HG03159 (cell line): ENCODE data around the gene ARHGEF17.
"Not testable (repeated sequence)": the region's sequence is repeated elsewhere in the genome, so short reads cannot be mapped to it uniquely, and the experiment has no call there.

Experiments
- ATAC-seq: cut with Tn5 transposase; IDR thresholded peaks from one replicate; pipeline ENCODE4 v1.9.1; 2021; ENCODE audit warnings: mild to moderate bottlenecking, moderate library complexity; ENCODE audit not compliant: unreplicated experiment

The ARHGEF17 gene, protein sequence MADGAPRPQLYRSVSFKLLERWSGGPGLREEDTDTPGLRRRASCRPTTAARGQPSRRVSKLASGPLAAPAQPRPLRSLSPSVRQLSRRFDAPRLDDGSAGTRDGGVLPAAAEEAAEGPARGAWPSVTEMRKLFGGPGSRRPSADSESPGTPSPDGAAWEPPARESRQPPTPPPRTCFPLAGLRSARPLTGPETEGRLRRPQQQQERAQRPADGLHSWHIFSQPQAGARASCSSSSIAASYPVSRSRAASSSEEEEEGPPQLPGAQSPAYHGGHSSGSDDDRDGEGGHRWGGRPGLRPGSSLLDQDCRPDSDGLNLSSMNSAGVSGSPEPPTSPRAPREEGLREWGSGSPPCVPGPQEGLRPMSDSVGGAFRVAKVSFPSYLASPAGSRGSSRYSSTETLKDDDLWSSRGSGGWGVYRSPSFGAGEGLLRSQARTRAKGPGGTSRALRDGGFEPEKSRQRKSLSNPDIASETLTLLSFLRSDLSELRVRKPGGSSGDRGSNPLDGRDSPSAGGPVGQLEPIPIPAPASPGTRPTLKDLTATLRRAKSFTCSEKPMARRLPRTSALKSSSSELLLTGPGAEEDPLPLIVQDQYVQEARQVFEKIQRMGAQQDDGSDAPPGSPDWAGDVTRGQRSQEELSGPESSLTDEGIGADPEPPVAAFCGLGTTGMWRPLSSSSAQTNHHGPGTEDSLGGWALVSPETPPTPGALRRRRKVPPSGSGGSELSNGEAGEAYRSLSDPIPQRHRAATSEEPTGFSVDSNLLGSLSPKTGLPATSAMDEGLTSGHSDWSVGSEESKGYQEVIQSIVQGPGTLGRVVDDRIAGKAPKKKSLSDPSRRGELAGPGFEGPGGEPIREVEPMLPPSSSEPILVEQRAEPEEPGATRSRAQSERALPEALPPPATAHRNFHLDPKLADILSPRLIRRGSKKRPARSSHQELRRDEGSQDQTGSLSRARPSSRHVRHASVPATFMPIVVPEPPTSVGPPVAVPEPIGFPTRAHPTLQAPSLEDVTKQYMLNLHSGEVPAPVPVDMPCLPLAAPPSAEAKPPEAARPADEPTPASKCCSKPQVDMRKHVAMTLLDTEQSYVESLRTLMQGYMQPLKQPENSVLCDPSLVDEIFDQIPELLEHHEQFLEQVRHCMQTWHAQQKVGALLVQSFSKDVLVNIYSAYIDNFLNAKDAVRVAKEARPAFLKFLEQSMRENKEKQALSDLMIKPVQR (N-terminal part only)

DNA sequence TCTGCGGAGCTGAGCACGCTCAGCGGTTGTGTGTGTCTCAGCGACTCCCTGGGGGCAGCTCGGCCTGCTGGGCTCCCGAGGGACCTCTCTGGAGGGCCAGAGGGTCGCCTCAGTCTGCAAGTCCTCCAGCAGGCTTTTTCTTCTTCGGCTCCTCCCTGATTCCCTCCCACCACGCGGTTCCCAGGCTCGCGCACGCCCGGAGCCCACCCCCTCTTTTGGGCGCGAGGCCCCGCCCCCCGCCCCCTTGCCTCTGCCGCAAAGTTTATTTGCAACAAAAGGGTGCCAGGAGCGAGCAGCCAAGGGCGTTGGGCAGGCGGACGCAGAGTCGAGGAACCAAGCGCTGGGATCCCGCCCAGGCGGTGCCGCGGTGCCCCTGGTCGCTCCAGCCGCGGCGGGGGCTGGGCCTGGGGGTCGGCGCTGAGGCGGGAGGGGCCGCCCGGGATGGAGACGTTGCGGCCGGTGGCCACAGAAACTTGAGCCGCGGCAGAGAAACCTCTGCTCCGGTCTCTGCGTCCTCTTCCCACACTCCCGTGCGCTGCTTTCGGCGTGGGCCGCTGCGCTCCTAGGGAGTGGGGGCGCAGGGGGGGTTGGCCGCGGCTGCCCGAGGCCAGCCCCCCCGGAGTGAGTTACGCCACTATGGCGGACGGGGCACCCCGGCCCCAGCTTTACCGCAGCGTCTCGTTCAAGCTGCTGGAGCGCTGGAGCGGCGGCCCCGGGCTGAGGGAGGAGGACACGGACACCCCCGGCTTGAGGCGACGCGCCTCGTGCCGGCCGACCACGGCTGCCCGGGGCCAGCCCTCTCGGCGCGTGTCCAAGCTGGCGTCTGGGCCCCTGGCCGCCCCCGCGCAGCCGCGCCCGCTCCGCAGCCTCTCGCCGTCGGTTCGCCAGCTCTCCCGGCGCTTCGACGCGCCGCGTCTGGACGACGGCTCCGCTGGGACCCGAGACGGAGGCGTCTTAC is at the start of gene ARHGEF17:
Gene ARHGEF17 (plus strand): TSS at position 274 of the 958 bp plus-strand sequence. CDS start 363 bp downstream, at position 637.
- ATAC-seq = peak; percentile 37

DNA sequence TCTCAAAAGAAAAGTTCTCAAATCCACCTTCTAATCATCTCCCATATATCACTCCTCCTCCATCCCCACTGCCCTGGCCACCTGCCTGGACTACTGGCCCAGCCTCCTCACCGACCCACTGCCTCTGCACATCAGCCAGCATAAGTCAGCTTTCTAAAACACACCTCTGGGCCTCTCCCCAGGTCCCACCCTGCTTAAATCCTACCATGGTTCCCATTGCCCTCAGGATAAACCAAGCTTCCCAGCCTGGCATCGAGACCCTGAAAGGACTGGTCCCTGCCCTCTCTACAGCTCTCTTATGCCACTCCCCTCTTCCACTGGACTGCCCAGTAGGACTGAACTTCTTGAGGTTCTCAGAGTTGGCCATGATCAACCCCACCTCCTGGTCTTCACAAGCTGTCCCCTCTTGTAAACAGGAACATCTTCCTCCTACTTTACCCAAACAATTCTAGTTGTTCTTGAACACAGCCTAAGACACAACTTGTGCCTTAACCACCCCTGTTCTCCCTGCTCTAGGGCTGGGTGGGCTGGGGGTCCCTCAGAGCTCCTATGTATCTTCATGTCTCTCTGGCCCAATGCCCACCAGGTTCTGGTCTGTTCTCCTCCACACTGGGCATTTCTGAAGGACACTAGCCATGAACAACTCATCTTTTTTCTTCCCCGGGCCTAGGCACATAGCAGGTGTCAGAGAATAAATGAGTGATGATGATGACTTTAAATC is 48.5 kb upstream of the ARHGEF17 start:
- ATAC-seq = no peak

DNA sequence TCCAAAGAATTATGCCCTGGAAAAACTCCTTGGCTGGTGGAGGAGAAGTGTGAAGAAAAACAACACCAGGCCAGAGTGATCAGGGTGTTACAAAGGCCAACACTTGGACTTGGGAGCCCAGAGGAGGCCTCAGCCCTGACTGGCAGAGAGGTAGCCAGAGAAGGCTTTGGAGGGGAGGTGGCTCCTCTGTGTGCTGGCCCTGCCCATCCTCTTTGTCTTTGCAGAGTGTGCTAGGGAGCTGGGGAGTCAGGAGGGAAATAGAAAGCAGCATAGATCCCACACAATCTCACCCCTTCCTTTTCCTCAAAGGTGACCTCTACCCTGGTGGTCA is 48.0 kb upstream of the ARHGEF17 start:
- no peak for ATAC-seq

DNA sequence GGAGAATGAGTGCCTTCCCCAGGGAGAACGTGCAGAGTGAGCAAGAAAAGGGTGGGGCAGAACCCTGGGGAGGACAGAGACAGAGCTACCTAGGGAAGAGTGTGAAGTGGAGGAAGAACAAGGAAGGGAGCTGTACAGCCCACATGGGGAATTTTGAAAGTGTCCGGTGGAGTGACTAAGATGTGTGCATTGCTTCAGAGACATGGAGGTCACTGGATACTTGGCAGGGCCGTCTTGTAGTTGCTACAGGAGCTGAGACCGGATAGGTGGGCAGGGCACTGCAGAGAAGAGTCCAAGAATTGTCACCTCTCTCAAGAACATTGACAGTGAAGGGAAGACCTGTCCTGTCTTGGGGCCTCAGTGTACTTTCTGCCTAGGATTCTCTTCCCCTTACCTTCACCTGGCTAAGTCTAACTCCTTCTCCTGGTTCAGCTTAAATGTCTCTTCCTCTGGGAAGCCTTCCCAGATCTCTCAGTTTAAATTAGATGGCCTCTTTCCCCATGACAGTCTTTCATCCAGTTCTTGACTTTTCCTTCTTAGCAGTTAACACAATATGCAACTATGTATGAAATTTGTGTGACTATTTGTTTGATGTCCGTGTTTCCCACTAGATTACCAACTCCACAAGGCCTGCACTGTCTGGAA is 45.1 kb upstream of the ARHGEF17 start:
- no peak for ATAC-seq

DNA sequence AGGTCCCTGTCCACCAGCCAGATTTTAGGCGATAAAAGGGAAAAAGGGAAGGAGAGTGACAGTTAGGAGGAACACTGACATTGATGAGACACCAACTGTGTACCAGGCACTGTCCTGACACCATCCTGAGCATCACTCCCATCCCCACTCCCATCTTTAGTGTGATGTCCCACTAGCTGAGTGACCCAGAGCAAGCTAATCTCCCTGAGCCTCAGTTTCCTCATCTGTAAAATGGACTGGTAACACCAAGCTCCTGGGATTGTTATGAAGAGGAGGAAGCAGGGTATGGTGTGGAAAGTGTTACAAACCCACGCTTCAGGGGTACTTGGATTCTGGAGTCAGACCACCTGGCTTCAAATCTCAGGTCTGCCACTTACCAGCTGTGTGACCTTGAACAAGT is 44.4 kb upstream of the ARHGEF17 start:
- no peak for ATAC-seq

DNA sequence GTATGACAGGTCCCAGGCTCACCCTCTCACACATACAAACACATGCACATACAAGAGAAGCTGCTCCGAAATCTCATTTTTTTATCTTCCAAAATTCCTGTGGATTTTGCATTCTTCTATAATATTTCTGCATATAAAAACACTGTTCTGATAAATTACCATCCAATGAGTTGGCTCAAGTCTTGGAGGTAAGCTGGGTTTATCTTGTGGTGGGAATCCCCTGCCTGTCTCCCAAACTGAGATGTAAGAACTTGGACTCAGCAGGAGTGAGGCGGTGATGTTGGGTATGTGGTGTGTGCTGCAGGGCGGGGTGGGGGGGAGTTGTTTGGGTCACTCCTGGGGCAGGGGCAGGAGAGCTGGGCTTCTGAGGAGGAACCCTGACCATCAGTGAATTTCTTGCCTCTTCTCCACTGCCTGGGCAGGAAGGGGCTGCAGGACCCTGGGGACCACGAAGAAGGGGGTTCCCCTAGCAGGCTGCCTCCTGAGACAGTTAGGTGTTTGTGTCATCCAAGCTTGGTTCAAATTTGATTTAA is 42.7 kb upstream of the ARHGEF17 start:
- no peak for ATAC-seq

DNA sequence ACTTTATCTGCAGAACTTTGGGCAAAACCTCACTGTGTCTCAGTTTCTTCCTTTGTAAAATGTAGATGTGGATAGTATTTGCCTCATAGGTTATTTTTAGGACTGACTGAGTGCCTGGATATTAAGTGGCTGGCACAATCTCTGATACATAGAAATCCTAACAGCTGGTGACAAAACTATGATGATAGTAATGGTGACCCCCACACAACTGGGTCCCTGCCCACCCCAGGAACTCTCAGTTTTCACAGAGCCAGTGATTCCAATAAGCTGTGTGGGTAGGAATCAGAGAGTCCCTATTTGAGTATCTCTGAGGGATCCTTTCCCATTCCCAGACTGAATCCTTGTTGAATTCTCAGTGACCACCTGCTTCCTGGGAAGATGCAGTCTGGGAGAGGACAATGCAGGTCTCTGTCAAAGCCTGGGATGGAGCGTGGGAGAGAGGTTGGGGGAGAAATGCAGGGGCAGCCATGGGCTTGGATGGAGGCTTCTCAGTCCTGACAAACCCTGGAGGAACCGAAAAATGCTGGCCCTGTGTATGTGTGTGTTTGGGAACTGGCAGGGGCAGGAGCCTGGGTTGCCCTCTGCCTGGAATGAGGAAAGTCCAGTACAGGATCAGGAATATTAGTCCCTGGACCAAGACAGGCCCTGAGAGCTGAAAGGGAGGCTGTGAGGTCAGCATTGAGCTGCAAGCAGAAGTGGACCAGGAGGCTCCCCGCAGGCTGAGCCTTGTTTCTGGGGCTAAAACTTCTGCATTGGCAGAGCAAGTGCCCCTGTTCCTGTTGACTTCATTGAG is 42.0 kb upstream of the ARHGEF17 start:
- no peak for ATAC-seq

DNA sequence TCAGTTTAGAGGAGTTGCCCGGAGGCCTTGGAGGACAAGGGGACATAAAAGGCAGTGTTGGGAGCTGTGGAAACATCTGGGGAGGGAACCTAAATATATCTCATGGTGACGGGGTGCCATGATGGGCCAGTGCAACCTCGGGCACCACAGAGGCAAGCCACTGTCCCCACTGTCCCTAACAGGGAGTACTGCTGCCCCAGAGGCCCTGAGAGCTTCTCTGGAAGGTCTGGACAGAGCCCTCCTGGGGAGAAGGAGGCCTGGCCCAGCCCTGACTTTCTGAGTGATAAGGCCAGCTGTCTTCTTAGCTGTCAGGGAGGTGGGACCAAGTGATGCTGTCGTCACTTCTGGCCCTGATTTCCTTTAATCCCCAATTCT is 41.4 kb upstream of the ARHGEF17 start:
- ATAC-seq = no peak

DNA sequence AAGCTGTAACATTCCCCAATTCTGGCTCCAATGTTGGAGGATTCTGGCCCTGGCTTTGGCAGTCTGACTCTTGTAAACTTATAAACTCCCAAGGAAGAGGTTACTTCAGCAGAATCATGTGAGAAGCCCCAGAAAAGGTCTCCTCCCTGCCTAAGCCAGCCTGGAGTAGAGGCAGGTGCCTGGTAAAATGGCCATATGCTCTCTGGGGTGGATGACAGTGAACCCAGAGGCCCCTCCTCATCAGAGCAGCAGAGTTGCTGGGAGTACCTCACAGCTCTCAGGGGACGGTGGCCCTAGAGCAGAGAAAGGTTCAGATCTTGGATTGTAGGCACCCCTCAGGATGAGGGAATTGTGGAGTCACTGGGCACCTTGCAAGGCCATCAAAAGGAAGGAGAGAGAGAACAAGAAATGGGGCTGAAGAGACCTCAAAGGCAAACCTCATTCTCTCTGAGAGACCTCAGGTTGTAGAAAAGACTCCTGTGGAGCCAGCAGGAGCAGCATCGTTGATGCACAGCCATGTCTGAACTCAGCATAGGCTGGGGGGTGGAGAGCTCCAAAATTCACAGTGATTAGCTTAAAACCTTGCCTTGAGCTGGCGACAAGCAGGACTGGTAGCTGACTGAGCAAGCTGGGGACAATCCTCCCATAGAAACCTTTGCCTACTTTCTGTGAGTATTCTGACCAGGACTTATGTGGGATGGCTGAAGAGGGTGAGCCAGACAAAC is 40.8 kb upstream of the ARHGEF17 start:
- ATAC-seq = no peak

DNA sequence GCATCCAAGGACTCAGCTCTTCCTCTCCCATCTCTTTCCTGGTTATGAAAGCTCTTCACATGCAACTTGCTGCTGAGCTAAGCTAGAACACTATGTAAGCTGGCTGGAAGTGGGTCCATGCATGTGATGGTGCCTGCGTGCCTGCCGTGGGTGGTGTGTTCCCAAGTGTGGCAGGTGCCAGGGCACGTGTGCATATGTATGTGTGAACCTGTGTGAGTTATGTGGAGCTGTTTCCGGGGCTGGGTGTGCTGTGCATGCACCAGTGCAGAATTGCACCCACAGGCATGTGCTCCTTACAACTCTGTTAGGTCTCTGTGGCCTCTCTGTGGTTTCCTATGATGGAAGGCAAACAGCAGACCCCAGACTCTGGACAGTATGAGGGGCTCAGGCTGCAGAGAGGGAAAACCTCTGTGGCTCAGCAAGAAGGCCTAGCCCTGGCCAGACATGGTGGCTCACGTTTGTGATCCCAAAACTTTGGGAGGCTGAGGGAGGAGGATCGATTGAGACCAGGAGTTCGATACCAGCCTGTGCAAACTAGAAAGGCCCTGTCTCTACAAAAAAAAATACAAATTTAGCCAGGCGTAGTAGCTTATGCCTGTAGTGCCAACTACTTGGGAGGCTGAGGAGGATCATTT is 40.1 kb upstream of the ARHGEF17 start:
- no peak for ATAC-seq

DNA sequence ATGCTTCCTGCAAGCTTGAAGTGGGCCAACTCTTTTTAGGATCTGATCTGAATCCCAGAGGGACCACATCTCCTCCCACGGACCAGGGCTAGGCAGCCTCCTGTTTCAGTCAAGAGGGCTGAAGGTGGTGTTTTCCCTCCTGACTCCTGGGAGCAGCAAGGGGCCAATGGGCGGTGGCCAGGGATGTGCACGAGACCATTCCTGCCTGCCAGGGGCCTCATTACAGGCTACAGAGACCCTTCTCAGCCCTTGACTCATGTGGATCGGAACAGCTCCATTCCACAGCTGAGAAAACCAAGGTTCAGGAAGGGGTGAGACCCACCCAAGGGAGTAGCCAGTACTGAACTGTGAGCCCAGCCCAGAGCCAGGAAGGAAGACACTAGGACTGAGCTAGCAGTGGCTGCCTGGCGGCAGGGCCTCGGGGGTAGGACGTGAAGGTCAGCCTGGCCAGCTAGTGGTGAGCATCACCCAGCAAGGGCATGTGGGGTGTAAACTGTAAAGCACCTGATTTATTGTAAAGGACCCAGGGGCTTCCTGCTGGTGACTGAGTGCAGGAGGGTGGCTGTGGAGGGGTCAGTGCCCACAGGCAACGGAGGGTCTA is 39.3 kb upstream of the ARHGEF17 start:
- ATAC-seq = no peak

DNA sequence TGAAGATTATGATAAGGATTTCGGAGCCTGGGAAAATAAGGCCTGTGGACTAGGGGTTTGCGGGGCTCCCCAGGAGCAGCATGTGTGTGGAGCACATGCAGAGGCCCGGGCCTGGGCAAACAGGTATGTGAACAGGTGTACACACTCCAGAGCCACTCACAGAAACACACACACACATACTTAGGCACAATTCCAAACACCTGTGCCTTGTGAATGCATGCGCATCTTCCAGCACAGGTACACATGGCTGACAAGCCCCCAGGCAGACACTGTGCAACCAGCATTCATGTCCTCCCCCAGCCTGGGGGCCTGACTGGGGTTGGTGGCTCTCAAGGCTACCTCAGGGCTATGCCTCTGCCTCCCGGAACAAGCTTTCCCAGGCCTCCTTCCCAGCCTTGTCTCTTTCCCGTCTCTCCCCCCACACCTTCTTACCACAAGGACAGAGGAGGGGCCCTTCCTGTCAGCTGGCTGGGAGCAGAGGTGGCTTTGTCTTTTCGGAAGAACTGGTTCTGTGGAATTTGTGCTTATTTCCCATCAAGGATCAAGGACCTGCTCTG is 38.5 kb upstream of the ARHGEF17 start:
- no peak for ATAC-seq

DNA sequence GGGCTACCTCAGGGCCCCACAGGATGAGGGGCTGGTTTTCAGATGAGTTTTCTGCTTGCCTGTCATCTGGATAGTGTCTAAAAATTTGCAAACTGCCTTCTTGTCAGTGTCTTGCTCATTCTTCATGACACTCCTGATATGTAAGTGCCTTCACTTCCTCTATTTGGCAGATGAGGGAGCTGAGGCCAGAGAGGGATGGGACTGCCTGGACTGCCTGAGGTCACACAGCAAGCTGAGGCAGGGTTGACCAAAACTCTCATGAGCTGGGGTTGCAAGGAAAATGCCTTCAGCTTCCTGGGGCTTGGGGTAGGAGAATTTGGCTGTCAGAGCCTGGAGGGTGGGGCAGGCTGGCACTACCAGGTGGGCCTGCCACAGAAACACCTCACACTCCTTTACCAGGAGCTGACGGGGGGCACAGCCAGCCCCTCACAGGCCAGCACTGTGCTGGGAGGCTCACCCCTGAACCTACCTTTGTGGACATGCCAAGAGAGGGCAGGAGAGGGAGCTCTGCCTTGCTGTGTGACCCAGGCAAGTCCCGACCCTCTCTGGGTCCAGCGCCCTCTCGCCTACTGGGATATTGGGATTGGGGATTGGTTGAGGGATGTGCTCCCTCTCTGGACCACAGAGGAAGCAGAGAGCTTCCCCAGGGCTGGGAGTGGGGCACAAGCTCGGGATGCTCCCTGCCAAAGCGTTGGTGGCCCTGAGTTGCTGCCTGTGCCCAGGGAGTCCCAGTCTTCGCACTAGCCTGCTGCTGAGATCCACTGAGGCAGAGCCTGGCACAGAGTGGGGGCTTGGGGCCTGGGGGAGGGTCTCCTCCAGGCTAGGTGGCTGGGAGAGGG is 37.8 kb upstream of the ARHGEF17 start:
- no peak for ATAC-seq

DNA sequence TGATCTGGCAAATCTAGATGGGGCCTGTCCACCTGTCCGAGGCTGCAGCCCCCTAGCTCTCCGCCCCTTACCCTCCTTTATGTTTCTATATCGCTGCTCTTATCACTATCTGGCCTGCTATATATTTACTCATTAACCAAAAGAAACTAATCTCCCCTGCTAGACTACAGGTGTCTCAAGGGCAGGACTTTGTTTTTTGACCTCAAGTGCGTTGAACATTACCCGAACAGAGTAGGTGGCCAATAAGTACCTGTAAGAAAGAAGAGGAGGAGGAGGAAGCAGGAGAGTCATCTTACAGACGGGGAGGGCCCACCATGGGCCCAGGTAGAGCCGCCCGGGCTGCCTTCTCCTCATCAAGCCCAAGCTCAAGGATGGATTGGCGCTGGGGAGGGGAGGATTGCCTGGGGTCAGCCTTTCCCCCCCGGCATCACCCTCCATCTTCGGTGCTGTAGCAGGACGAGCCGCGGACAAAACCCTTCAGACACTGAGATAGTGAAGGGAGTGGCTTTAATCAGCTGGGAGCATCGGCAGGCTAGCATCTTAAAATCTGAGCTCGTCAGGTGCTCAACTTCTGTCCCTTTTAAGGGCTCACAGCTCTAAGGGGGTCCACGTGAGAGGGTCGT is 37.1 kb upstream of the ARHGEF17 start:
- ATAC-seq = no peak

DNA sequence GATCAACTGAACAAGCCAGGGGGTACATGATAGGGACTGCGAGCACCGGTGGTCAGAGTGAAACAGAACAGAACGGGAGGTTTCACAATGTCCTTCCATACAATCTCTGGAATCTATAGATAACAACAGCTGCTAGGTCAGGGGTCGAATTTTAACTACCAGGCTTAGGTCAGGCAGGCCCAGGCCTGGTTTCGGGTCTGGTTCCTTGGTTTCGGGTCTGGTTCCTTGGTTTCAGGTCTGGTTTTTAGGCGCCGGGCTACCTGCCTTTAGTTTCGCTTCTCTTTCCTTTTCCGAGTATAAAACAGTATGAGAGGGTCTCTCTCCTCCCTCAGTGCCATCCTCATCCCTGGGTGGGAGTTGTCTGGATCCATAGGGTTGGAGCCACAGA is 36.6 kb upstream of the ARHGEF17 start:
- not testable (repeated sequence) for ATAC-seq
